ENCODE results near the gene ANAPC2.

The ANAPC2 gene

GRCh38 chr9:137226338-137227053 lies 38.1 kb upstream of the ANAPC2 start:
- DNase-seq, result no peak
- Histone ChIP-seq H3K4me1 (ENCODE audit: control extremely low read depth in 1 of 4, control insufficient read depth in 4 of 4, insufficient read depth in 4 of 4, low read length in 3 of 4) (peaks cover 2 to 30% (median 25%) of the 10 kb centered on the region in 4 experiments), H3K9me3 (ENCODE audit: control extremely low read depth in 1 of 5, control insufficient read depth in 4 of 5, insufficient read depth in 2 of 5, low read depth in 1 of 5, low read length in 4 of 5) (no peaks in the 10 kb centered on the region), H3K27ac (ENCODE audit: insufficient read depth in 1 of 2, low read depth in 1 of 2, low read length in 2 of 2, poor library complexity in 1 of 2, severe bottlenecking in 2 of 2) (no peak overlapping the region), H3K36me3 (ENCODE audit: control insufficient read depth in 4 of 4, insufficient read depth in 4 of 4, low read length in 3 of 4) (no peaks in the 10 kb centered on the region), H3K27me3 (replicated peaks in 2 of 5; ENCODE audit: control insufficient read depth in 4 of 5, insufficient read depth in 5 of 5, low read length in 4 of 5) (peaks cover 0 to 35% (median 0%) of the 10 kb centered on the region in 5 experiments), H3K4me3 (ENCODE audit: control insufficient read depth in 1 of 7, extremely low read depth in 1 of 7, insufficient read depth in 4 of 7, low read depth in 2 of 7, low read length in 6 of 7) (no peak overlapping the region)
- ChIA-PET POLR2A (no interaction called here), CTCF (interaction anchor here (0.8 to 6.3 kb wide), 15 partner anchors 10 to 174 kb away, joined by 3 to 46 read pairs (median 5); partner anchors contain the start of genes ANAPC2, NDOR1, SSNA1 and TMEM203)
- WGBS (ENCODE audit: insufficient coverage), result 79% methylated on average over 17 of the region's 18 CpGs

DNA sequence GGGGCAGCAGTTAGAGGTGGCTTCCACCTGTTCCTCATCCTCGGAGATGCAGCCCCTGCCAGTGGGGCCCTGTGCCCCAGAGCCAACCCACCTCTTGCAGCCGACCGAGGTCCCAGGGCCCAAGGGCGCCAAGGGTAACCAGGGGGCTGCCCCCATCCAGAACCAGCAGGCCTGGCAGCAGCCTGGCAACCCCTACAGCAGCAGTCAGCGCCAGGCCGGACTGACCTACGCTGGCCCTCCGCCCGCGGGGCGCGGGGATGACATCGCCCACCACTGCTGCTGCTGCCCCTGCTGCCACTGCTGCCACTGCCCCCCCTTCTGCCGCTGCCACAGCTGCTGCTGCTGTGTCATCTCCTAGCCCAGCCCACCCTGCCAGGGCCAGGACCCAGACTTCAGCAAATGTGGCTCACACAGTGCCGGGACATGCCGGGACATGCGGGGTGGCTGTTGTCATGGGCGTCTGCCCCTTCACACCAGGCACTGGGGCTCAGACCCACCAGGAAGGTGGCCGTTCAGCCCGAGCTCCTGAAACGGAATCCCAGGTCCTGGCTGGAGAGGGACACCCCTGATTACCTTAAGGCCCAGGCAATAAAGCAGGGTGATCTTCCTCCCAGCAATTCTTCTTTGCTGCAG lies 37.5 kb upstream of the ANAPC2 start:
- POLR2A ChIA-PET, result interaction anchor here (0.6 to 3.7 kb wide), 2 partner anchors 15 to 19 kb away, joined by 3 to 16 read pairs; partner anchors contain the start of gene TUBB4B
- no peak for DNase-seq
- H3K9me3 ChIP-seq (ENCODE audit: control extremely low read depth in 1 of 5, control insufficient read depth in 4 of 5, insufficient read depth in 2 of 5, low read depth in 1 of 5, low read length in 4 of 5), result no peaks in the 10 kb centered on the region
- no peak overlapping the region for H3K27ac ChIP-seq (ENCODE audit: insufficient read depth in 1 of 2, low read depth in 1 of 2, low read length in 2 of 2, poor library complexity in 1 of 2, severe bottlenecking in 2 of 2)
- H3K4me3 ChIP-seq (ENCODE audit: control insufficient read depth in 1 of 7, extremely low read depth in 1 of 7, insufficient read depth in 4 of 7, low read depth in 2 of 7, low read length in 6 of 7), result no peak overlapping the region
- CTCF ChIA-PET, result interaction anchor here (0.8 to 6.3 kb wide), 10 partner anchors 11 to 173 kb away, joined by 3 to 46 read pairs (median 8); partner anchors contain the start of genes ANAPC2, SSNA1 and TUBB4B
- no peaks in the 10 kb centered on the region for H3K36me3 ChIP-seq (ENCODE audit: control insufficient read depth in 4 of 4, insufficient read depth in 4 of 4, low read length in 3 of 4)
- peaks cover 2 to 32% (median 27%) of the 10 kb centered on the region in 4 experiments for H3K4me1 ChIP-seq (ENCODE audit: control extremely low read depth in 1 of 4, control insufficient read depth in 4 of 4, insufficient read depth in 4 of 4, low read length in 3 of 4)
- 71% methylated on average over 20 of the region's 21 CpGs for WGBS (ENCODE audit: insufficient coverage)
- H3K27me3 ChIP-seq (replicated peaks in 2 of 5; ENCODE audit: control insufficient read depth in 4 of 5, insufficient read depth in 5 of 5, low read length in 4 of 5), result peaks cover 0 to 35% (median 0%) of the 10 kb centered on the region in 5 experiments

GRCh38 chr9:137224830-137225694 lies 36.7 kb upstream of the ANAPC2 start, which contains the start of gene CYSRT1:
TSS of gene CYSRT1 (plus strand) at chr9:137225174. CDS start at chr9:137225622, 448 bp downstream.
- WGBS (ENCODE audit: insufficient coverage), result 42% methylated on average over 21 of the region's 23 CpGs
- CTCF ChIA-PET, result interaction anchor here (1.1 to 6.3 kb wide), 7 partner anchors 12 to 105 kb away, joined by 3 to 46 read pairs (median 6); partner anchors contain the start of genes LRRC26 and SSNA1
- DNase-seq, result peak in 2 of 3 donors; percentile 18 to 49

DNA sequence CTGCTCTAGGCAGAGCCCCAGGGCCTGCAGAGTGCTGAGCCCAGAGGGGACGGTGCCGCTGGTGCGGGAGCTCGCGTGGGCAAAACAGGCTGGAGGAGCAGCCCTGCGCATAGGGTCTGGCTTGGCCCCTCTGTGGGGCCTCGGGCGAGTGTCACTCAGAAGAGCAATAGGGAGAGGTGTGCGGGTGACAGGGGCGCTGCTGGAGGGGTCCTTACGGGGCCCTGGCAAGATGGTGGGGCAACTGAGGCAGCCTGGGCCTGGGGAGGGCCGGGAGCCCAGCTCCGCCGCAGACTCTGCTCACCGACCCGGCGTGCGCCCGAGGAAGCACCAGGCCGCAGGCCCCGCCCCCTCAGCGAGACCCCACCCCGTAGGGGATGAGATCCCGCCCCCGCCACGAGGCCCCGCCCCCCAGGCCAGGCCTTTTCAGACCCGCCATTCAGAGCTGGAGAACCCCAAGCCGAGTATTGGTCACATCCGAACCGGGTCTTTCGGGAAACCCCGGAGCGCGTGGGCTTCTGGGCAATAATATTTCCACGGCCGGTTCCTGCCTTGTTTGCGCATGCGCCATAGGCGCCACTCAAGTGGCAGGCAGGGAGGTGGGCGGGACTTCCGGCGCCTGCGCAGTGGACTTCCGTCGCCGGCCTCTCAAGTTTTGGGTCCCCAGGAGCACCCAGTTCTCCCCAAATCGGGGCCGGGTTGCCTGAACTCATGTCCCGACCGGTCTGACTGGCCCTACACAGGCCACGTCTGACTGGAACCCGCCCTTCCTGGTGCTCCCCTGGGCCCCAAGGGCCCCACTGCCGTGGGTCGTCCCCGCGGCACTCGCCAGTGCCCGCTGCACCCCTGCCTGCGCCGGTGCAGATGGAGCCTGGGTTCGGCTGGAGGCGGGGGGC lies 35.0 kb upstream of the ANAPC2 start:
- ChIA-PET CTCF (interaction anchor here (0.8 to 6.3 kb wide), 10 partner anchors 14 to 104 kb away, joined by 3 to 46 read pairs (median 3); partner anchors contain the start of gene LRRC26), POLR2A (interaction anchor here (0.5 to 3.7 kb wide), 7 partner anchors 14 to 499 kb away, joined by 3 to 16 read pairs (median 3); partner anchors contain the start of genes ANAPC2, SSNA1 and TUBB4B)
- Histone ChIP-seq H3K27ac (ENCODE audit: insufficient read depth in 1 of 2, low read depth in 1 of 2, low read length in 2 of 2, poor library complexity in 1 of 2, severe bottlenecking in 2 of 2) (peak overlapping the region; percentile 54 to 83), H3K36me3 (ENCODE audit: control insufficient read depth in 4 of 4, insufficient read depth in 4 of 4, low read length in 3 of 4) (peaks cover 0 to 4% (median 0%) of the 10 kb centered on the region in 4 experiments), H3K27me3 (replicated peaks in 2 of 5; ENCODE audit: control insufficient read depth in 4 of 5, insufficient read depth in 5 of 5, low read length in 4 of 5) (peaks cover 0 to 17% (median 0%) of the 10 kb centered on the region in 5 experiments), H3K4me3 (ENCODE audit: control insufficient read depth in 1 of 7, extremely low read depth in 1 of 7, insufficient read depth in 4 of 7, low read depth in 2 of 7, low read length in 6 of 7) (peak overlapping the region; percentile 48 to 93 (median 77)), H3K9me3 (ENCODE audit: control extremely low read depth in 1 of 5, control insufficient read depth in 4 of 5, insufficient read depth in 2 of 5, low read depth in 1 of 5, low read length in 4 of 5) (no peaks in the 10 kb centered on the region), H3K4me1 (ENCODE audit: control extremely low read depth in 1 of 4, control insufficient read depth in 4 of 4, insufficient read depth in 4 of 4, low read length in 3 of 4) (peaks cover 2 to 32% (median 27%) of the 10 kb centered on the region in 4 experiments)
- DNase-seq, result peak; percentile 98 to 99 (median 99)
- WGBS (ENCODE audit: insufficient coverage), result 0% methylated on average over 58 of the region's 63 CpGs

More at GRCh38 chr9:137224830-137225694, 36.7 kb upstream of the ANAPC2 start, which contains the start of gene CYSRT1:
- Histone ChIP-seq H3K27ac (ENCODE audit: insufficient read depth in 1 of 2, low read depth in 1 of 2, low read length in 2 of 2, poor library complexity in 1 of 2, severe bottlenecking in 2 of 2) (peak within 1 kb of the TSS in 1 of 2 experiments; percentile 83), H3K36me3 (ENCODE audit: control insufficient read depth in 4 of 4, insufficient read depth in 4 of 4, low read length in 3 of 4) (no peaks in the 10 kb centered on the region), H3K9me3 (ENCODE audit: control extremely low read depth in 1 of 5, control insufficient read depth in 4 of 5, insufficient read depth in 2 of 5, low read depth in 1 of 5, low read length in 4 of 5) (no peaks in the 10 kb centered on the region), H3K27me3 (replicated peaks in 2 of 5; ENCODE audit: control insufficient read depth in 4 of 5, insufficient read depth in 5 of 5, low read length in 4 of 5) (peaks cover 0 to 34% (median 0%) of the 10 kb centered on the region in 5 experiments), H3K4me3 (ENCODE audit: control insufficient read depth in 1 of 7, extremely low read depth in 1 of 7, insufficient read depth in 4 of 7, low read depth in 2 of 7, low read length in 6 of 7) (peak within 1 kb of the TSS in 6 of 7 experiments; percentile 67 to 93 (median 80)), H3K4me1 (ENCODE audit: control extremely low read depth in 1 of 4, control insufficient read depth in 4 of 4, insufficient read depth in 4 of 4, low read length in 3 of 4) (peaks cover 2 to 32% (median 27%) of the 10 kb centered on the region in 4 experiments)
- POLR2A ChIA-PET, result interaction anchor here (0.6 to 3.7 kb wide), 3 partner anchors 15 to 36 kb away, joined by 3 to 16 read pairs (median 4); partner anchors contain the start of genes ANAPC2, SSNA1 and TUBB4B

GRCh38 chr9:137222190-137223077 lies 34.1 kb upstream of the ANAPC2 start, which contains the start of gene RNF208:
TSS of gene RNF208 (minus strand) at chr9:137222240. CDS start at chr9:137221212, 1,028 bp downstream.
- 2% methylated on average over 79 of the region's 88 CpGs for WGBS (ENCODE audit: insufficient coverage)
- no peak within 1 kb of the TSS for H3K27ac ChIP-seq (ENCODE audit: insufficient read depth in 1 of 2, low read depth in 1 of 2, low read length in 2 of 2, poor library complexity in 1 of 2, severe bottlenecking in 2 of 2)
- peaks cover 0 to 13% (median 0%) of the 10 kb centered on the region in 5 experiments for H3K27me3 ChIP-seq (replicated peaks in 2 of 5; ENCODE audit: control insufficient read depth in 4 of 5, insufficient read depth in 5 of 5, low read length in 4 of 5)
- POLR2A ChIA-PET, result interaction anchor here (0.5 to 3.7 kb wide), 6 partner anchors 13 to 498 kb away, joined by 3 to 16 read pairs (median 3); partner anchors contain the start of gene TUBB4B
- peak within 1 kb of the TSS; percentile 13 to 93 (median 62) for H3K4me3 ChIP-seq (ENCODE audit: control insufficient read depth in 1 of 7, extremely low read depth in 1 of 7, insufficient read depth in 4 of 7, low read depth in 2 of 7, low read length in 6 of 7)
- H3K36me3 ChIP-seq (ENCODE audit: control insufficient read depth in 4 of 4, insufficient read depth in 4 of 4, low read length in 3 of 4), result peaks cover 0 to 6% (median 0%) of the 10 kb centered on the region in 4 experiments
- CTCF ChIA-PET, result interaction anchor here (0.7 to 6.3 kb wide), 9 partner anchors 13 to 103 kb away, joined by 3 to 46 read pairs (median 3); partner anchors contain the start of gene LRRC26
- H3K9me3 ChIP-seq (ENCODE audit: control extremely low read depth in 1 of 5, control insufficient read depth in 4 of 5, insufficient read depth in 2 of 5, low read depth in 1 of 5, low read length in 4 of 5), result no peaks in the 10 kb centered on the region
- DNase-seq, result peak in 1 of 3 donors; percentile 18
- H3K4me1 ChIP-seq (ENCODE audit: control extremely low read depth in 1 of 4, control insufficient read depth in 4 of 4, insufficient read depth in 4 of 4, low read length in 3 of 4), result peaks cover 2 to 32% (median 27%) of the 10 kb centered on the region in 4 experiments

All from common myeloid progenitor, CD34-positive (primary cell).